ENCODE results near the gene GOSR2. TPM values are rescaled to one million over a fixed set of nuclear protein-coding genes. Genes with fewer than 3 reads are reported as not detected.
A peak's percentile ranks its signal among the peaks of the same experiment; 100 is the strongest.

GOSR2 gene
- total and polyA plus RNA-seq, 2 of the 13 experiments (the other 11 are each of a cell fraction or from before 2014, with no cell fraction given) = 61.5 to 63.9 TPM

DNA sequence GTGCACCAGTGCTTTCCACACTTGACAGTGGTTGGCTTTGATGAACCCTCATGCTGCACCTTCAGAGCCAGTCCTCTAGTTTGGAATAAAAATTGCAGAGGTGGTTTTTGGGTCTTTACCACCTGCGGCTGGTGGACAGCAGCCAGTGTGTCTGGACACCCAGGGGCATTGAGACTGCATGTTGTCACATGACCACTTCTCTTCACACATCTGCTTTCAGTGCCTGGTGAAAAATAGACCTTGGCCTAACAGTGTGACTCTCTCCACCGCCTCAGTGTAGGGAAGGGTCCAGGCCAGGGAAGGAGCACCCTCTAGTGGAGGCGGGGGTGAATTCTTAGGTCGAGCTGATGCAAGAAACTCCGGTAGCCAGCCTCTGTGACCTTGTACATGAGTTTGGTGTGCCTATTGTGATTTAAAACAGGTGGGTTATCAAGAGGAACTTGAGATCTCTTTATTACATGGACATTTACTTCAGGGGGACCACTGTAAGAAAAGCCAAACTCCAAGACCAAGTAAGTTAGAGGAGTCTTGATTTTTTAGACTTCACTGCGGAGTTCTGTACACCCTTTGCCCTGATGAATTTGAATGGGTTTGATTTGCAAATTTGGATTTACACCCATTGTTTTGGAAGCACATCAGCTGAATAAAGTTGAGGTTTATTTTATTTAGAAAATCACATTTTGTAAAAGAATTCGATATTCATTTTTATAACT lies 17.9 kb downstream of the GOSR2 start:
- ATAC-seq = peak; percentile 64
- Histone ChIP-seq H3K9me3 (ENCODE audit: low read length) (no peaks in the 10 kb centered on the region), H3K4me1 (ENCODE audit: insufficient read depth, low read length) (peaks cover 40% of the 10 kb centered on the region), H3K4me2 (ENCODE audit: low read depth, low read length) (no peak overlapping the region), H3K79me2 (ENCODE audit: insufficient read depth, low read length) (no peaks in the 10 kb centered on the region), H3K36me3 (replicated peaks in 1 of 2; ENCODE audit: control insufficient read depth in 1 of 2, insufficient read depth in 2 of 2, low read length in 2 of 2) (peaks cover 29 to 43% of the 10 kb centered on the region in 2 experiments), H4K20me1 (ENCODE audit: insufficient read depth, low read length) (no peaks in the 10 kb centered on the region), H3K4me3 (replicated peaks in 1 of 3; ENCODE audit: insufficient read depth in 1 of 3, low read depth in 2 of 3, low read length in 3 of 3) (no peak overlapping the region), H3K27ac (ENCODE audit: extremely low read length, insufficient read depth, low read length) (no peak overlapping the region), H3K9ac (ENCODE audit: insufficient read depth, low read depth, low read length) (no peak overlapping the region), H2AFZ (ENCODE audit: low read length) (no peak overlapping the region), H3K27me3 (ENCODE audit: control insufficient read depth in 1 of 2, insufficient read depth in 2 of 2, low read length in 2 of 2) (no peaks in the 10 kb centered on the region)
- ChIA-PET POLR2A (no interaction called here), CTCF (ENCODE audit: low intra/inter-chr PET ratio, low total read pairs) (interaction anchor here (1.3 to 2.1 kb wide), 2 partner anchors 61 to 99 kb away, joined by 6 to 18 read pairs; no protein-coding TSS in a partner anchor)
- FAIRE-seq = peak; percentile 92
- in situ Hi-C loops (cut with HindIII; ENCODE audit: extremely low pct_ligation_motif_present, low pct_unique_long_range_greater_than_20kb) (loop anchor here (5.0 kb wide), 2 partner anchors 61 to 89 kb away; partner anchors contain the start of gene WNT9B), intact Hi-C loops (cut with micrococcal nuclease; ENCODE audit: unreplicated experiment) (loop anchor here (2.0 kb wide), 2 partner anchors 64 to 100 kb away; no protein-coding TSS in a partner anchor)
- WGBS (ENCODE audit: low lambda C conversion rate) = 39% methylated on average over 7 of the region's 7 CpGs
- no TSS peak for BruUV-seq (replicated peaks)
- DNase-seq (ENCODE audit: low spot score) = peak; percentile 85
- TF ChIP-seq ZNF446 (CRISPR knock-in tag; IDR thresholded peaks at IDR 0.05) (no peak), HES4 (CRISPR knock-in tag; IDR thresholded peaks at IDR 0.05; ENCODE audit: borderline replicate concordance) (no peak), HNF4G (IDR thresholded peaks at IDR 0.05; ENCODE audit: borderline replicate concordance, low read depth, low read length) (peak; percentile 38; the same call in 1 of the 2 replicates), HNF4G (CRISPR knock-in tag; IDR thresholded peaks at IDR 0.05; ENCODE audit: borderline replicate concordance, low read depth) (no peak), U2AF2 (IDR thresholded peaks at IDR 0.05; ENCODE audit: low read depth, low read length) (no peak), RAD51 (IDR thresholded peaks at IDR 0.05; ENCODE audit: borderline replicate concordance) (peak; percentile 56; the same call in 1 of the 2 replicates), ZNF761 (CRISPR knock-in tag; conservative IDR thresholded peaks at IDR 0.05) (no peak), RELA (CRISPR knock-in tag; IDR thresholded peaks at IDR 0.05) (no peak), ZNF225 (CRISPR knock-in tag; IDR thresholded peaks at IDR 0.05) (no peak), GATAD1 (CRISPR knock-in tag; IDR thresholded peaks at IDR 0.05) (0 out of 2 replicates have a peak, but pooled peaks have one; percentile 44), GABPA (IDR thresholded peaks at IDR 0.05; ENCODE audit: low read depth, low read length) (no peak), GABPA (CRISPR knock-in tag; IDR thresholded peaks at IDR 0.05; ENCODE audit: low read depth) (no peak), NFYB (CRISPR knock-in tag; IDR thresholded peaks at IDR 0.05) (no peak), ZNF777 (CRISPR knock-in tag; IDR thresholded peaks at IDR 0.05) (no peak), KLF11 (CRISPR knock-in tag; IDR thresholded peaks at IDR 0.05) (0 out of 2 replicates have a peak, but pooled peaks have one; percentile 43), MXD4 (CRISPR knock-in tag; IDR thresholded peaks at IDR 0.05) (0 out of 2 replicates have a peak, but pooled peaks have one; percentile 64)
- TF ChIP-seq, protein P1, sequence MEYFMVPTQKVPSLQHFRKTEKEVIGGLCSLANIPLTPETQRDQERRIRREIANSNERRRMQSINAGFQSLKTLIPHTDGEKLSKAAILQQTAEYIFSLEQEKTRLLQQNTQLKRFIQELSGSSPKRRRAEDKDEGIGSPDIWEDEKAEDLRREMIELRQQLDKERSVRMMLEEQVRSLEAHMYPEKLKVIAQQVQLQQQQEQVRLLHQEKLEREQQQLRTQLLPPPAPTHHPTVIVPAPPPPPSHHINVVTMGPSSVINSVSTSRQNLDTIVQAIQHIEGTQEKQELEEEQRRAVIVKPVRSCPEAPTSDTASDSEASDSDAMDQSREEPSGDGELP (IDR thresholded peaks at IDR 0.05; ENCODE audit: borderline replicate concordance, low read depth) = no peak
- TF ChIP-seq, protein P2, sequence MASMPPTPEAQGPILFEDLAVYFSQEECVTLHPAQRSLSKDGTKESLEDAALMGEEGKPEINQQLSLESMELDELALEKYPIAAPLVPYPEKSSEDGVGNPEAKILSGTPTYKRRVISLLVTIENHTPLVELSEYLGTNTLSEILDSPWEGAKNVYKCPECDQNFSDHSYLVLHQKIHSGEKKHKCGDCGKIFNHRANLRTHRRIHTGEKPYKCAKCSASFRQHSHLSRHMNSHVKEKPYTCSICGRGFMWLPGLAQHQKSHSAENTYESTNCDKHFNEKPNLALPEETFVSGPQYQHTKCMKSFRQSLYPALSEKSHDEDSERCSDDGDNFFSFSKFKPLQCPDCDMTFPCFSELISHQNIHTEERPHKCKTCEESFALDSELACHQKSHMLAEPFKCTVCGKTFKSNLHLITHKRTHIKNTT (CRISPR knock-in tag; IDR thresholded peaks at IDR 0.05) = no peak
- TF ChIP-seq, protein P3, sequence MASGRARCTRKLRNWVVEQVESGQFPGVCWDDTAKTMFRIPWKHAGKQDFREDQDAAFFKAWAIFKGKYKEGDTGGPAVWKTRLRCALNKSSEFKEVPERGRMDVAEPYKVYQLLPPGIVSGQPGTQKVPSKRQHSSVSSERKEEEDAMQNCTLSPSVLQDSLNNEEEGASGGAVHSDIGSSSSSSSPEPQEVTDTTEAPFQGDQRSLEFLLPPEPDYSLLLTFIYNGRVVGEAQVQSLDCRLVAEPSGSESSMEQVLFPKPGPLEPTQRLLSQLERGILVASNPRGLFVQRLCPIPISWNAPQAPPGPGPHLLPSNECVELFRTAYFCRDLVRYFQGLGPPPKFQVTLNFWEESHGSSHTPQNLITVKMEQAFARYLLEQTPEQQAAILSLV (CRISPR knock-in tag; IDR thresholded peaks at IDR 0.05; ENCODE audit: borderline replicate concordance) = no peak; the same call in 1 of the 2 replicates
- TF ChIP-seq, protein P4, sequence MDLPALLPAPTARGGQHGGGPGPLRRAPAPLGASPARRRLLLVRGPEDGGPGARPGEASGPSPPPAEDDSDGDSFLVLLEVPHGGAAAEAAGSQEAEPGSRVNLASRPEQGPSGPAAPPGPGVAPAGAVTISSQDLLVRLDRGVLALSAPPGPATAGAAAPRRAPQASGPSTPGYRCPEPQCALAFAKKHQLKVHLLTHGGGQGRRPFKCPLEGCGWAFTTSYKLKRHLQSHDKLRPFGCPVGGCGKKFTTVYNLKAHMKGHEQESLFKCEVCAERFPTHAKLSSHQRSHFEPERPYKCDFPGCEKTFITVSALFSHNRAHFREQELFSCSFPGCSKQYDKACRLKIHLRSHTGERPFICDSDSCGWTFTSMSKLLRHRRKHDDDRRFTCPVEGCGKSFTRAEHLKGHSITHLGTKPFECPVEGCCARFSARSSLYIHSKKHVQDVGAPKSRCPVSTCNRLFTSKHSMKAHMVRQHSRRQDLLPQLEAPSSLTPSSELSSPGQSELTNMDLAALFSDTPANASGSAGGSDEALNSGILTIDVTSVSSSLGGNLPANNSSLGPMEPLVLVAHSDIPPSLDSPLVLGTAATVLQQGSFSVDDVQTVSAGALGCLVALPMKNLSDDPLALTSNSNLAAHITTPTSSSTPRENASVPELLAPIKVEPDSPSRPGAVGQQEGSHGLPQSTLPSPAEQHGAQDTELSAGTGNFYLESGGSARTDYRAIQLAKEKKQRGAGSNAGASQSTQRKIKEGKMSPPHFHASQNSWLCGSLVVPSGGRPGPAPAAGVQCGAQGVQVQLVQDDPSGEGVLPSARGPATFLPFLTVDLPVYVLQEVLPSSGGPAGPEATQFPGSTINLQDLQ (CRISPR knock-in tag; IDR thresholded peaks at IDR 0.05) = no peak

Measured in HepG2 (cell line).